ENCODE results near the gene TDRD7.

TDRD7 gene

DNA sequence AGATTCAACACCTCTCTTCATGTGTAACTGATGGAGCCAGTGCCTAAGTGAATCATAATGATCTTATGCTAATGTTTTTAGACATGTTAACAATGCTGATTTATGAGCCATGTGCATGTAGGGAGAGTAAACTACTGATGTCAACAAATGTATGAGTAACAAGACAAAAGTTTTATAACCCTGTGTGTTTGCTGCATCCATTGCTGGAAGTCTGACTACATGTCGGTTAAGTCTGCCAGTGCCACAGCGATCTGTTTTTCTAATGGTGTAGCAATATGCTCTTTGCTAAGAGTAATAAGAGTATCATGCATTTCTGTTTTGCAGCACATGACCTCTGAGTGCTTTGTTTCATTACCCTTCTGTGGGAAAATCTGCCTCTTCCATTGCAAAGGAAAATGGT, 63.2 kb downstream of the TDRD7 start:
- H3K4me3 ChIP-seq (ENCODE audit: low read depth, low read length) = no peak overlapping the region
- TF ChIP-seq, protein P1, sequence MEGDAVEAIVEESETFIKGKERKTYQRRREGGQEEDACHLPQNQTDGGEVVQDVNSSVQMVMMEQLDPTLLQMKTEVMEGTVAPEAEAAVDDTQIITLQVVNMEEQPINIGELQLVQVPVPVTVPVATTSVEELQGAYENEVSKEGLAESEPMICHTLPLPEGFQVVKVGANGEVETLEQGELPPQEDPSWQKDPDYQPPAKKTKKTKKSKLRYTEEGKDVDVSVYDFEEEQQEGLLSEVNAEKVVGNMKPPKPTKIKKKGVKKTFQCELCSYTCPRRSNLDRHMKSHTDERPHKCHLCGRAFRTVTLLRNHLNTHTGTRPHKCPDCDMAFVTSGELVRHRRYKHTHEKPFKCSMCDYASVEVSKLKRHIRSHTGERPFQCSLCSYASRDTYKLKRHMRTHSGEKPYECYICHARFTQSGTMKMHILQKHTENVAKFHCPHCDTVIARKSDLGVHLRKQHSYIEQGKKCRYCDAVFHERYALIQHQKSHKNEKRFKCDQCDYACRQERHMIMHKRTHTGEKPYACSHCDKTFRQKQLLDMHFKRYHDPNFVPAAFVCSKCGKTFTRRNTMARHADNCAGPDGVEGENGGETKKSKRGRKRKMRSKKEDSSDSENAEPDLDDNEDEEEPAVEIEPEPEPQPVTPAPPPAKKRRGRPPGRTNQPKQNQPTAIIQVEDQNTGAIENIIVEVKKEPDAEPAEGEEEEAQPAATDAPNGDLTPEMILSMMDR (IDR thresholded peaks at IDR 0.05; ENCODE audit: borderline replicate concordance, insufficient read depth, low read depth, low read length) = no peak

DNA sequence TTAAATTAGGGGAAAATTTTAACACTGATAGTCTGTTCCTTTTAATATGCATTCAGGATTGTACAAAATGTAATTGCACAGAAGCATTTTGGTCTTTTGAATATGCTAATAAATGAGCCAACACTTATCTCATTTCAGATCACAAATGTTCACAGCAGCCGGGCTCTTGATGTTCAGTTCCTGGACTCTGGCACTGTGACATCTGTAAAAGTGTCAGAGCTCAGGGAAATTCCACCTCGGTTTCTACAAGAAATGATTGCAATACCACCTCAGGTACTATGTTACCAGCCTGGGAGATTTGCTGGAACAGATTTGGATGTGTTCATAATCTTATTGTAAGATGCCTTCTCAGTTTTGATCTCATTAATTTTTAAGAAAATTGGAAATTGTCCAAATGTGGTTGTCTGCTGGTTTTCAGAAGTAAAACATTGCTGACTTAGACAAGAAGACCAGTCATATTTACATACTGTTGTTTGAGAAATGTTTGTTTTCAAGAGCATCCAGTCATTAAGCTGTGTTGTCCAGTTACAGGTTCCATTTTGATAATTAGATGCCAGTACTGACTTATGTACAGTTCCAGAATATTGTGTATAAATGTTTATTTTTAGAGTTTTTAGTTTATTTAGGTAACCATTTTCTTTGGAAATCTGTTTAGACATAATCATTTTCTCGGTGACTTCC, 66.5 kb downstream of the TDRD7 start:
- no peak overlapping the region for H3K4me3 ChIP-seq (ENCODE audit: low read depth, low read length)
- TF ChIP-seq, protein P1 (IDR thresholded peaks at IDR 0.05; ENCODE audit: borderline replicate concordance, insufficient read depth, low read depth, low read length) = no peak

DNA sequence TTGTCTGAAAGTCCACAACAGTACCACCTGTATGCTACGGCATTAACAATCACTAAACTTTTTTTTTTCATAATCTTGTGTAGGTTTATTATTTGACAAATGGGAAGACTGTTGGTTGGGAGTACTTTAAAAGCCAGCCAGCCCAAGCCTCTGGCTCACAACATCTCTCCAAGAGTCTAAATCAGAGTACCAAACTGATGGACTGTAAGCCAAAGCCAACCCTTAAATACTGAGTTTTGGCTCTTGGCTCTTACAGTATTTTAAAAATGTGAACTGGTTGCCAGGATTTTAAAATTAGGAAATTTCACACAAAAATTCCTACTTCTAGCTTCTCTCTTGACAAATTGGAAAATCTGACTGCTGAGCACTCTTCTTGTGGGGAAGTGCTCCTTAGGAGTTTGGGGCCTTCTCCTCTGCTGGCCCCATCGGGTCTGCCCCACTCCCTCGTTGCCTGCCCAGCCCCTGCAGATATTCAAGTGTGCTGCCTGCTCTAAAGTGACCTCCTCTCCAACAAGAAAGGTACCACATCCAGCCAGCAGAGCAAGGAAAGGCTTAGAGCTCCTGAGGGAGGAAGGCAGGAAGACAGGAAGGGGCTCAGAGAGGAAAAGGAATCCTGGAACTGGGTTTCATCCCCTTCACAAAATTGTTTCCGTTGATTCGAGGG, 67.7 kb downstream of the TDRD7 start:
- TF ChIP-seq, protein P1 (IDR thresholded peaks at IDR 0.05; ENCODE audit: borderline replicate concordance, insufficient read depth, low read depth, low read length) = no peak
- no peak overlapping the region for H3K4me3 ChIP-seq (ENCODE audit: low read depth, low read length)

DNA sequence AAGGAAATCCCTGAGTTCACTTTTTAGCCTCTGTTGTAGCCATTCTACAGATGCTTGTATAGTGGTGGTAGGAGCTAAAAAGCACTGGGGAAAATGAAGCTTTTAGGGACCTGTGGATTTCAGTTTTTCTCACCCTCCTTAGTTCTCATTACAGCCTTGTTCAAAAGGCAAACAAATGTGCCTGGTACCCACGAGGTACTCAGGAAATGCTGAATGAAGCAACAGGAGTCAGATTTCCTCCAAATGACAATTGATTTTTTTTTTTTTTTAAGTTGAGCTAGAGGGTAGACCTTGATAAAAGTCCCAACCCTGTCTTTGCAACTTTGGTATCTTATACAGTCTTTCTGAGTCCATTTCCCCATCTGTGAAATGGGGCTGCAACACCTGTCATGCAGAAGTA, 68.3 kb downstream of the TDRD7 start:
- TF ChIP-seq, protein P1 (IDR thresholded peaks at IDR 0.05; ENCODE audit: borderline replicate concordance, insufficient read depth, low read depth, low read length) = no peak

DNA sequence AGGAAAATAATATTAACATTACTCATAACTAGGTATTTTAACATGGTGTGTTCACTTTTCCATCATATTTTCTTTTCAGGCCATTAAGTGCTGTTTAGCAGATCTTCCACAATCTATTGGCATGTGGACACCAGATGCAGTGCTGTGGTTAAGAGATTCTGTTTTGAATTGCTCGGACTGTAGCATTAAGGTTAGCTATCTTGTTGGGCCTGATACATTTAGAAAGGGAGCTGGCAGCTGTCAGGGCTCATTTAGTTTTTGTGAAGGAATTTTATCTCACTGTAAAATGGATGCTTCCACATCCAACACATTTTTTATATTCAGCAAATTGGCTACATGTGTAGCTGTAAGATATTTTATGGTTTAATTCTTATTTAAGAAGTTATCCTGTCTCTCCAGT, 68.9 kb downstream of the TDRD7 start:
- TF ChIP-seq, protein P1 (IDR thresholded peaks at IDR 0.05; ENCODE audit: borderline replicate concordance, insufficient read depth, low read depth, low read length) = no peak
- no peak overlapping the region for H3K4me3 ChIP-seq (ENCODE audit: low read depth, low read length)

More for the DNA sequence above, 68.3 kb downstream of the TDRD7 start:
- H3K4me3 ChIP-seq (ENCODE audit: low read depth, low read length) = no peak overlapping the region

DNA sequence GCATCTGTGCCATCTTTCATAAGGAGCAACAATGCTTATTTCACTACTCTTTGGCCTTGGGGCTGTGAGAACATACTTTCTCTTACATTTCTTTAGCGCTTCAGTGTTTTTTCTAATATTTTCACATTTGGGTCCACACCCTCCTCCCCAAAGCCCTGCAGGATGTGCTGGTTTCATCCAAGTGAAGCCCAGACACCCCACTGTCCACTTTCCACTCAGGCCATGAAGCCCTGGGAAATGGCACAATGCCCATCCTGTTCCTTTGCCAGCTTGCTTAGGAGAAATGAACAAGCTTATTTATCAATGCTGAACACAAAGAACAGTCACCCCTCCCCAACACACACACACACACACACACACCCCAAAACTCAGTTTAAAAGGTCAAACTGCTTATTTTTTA, 72.2 kb downstream of the TDRD7 start:
- TF ChIP-seq, protein P1 (IDR thresholded peaks at IDR 0.05; ENCODE audit: borderline replicate concordance, insufficient read depth, low read depth, low read length) = no peak

DNA sequence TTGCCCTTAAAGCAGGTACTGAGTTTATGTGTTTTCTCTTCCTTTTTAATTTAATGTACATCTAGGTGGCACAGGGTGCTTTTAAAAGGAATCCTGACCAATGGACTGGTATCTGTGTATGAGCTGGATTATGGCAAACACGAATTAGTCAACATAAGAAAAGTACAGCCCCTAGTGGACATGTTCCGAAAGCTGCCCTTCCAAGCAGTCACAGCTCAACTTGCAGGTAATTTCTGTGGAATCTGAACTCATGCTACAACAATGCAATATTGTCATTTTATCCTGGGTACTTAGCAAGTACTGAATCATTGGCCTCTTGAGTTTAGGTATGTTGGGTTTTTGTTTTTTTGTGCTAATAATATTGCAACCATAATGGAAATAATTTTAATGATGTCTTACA, 75.2 kb downstream of the TDRD7 start:
- no peak overlapping the region for H3K4me3 ChIP-seq (ENCODE audit: low read depth, low read length)
- TF ChIP-seq, protein P1 (IDR thresholded peaks at IDR 0.05; ENCODE audit: borderline replicate concordance, insufficient read depth, low read depth, low read length) = peak; percentile 16; the same call in 1 of the 2 replicates

More for the DNA sequence above, 72.2 kb downstream of the TDRD7 start:
- H3K4me3 ChIP-seq (ENCODE audit: low read depth, low read length) = no peak overlapping the region
